ENCODE measurements around the gene HNRNPA1. TPM values are rescaled to one million over a fixed set of nuclear protein-coding genes. Genes with fewer than 3 reads are reported as not detected.

HNRNPA1 gene
- total and polyA plus RNA-seq, 2 of the 4 experiments (the other 2 are of a cell fraction): 747 to 1,409 TPM

DNA sequence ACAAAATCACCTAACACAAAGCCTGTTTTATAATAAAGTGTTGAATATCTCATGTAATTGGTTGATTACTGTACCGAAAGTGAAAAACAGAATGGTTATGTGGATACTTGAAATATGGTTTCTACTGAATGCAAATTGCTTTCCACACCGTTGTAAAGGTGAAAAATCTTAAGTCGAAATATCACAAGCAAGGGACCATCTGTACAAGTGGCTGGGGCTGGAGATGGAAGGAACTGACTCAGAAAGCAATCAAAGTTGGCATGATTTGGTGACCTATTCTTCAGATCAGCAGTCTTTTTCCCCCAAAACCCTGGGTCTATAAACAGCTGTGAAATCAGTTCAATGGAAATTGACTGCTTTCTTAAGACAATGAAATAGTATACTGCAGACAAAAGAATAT is 4.2 kb upstream of the HNRNPA1 start:
- intact Hi-C loops (cut with micrococcal nuclease): no loop called here

More for the DNA sequence above, 4.2 kb upstream of the HNRNPA1 start:
- peaks cover 2% of the 10 kb centered on the region; the same call in 1 of the 2 replicates for H3K36me3 ChIP-seq (ENCODE audit: control insufficient read depth, insufficient read depth, low read length)
- H3K27me3 ChIP-seq (ENCODE audit: control insufficient read depth, insufficient read depth, low read length): no peaks in the 10 kb centered on the region
- ChIA-PET CTCF (no interaction called here), POLR2A (ENCODE audit: unreplicated experiment) (no interaction called here)
- no peak for DNase-seq
- H3K14ac ChIP-seq (replicated peaks; ENCODE audit: low read depth, low read length): no peak overlapping the region
- no peak overlapping the region for H3K27ac ChIP-seq (ENCODE audit: insufficient read depth, low read length)
- H2BK120ac ChIP-seq (ENCODE audit: low read depth, low read length): no peak overlapping the region
- H3K23ac ChIP-seq (ENCODE audit: low read depth, low read length): no peak overlapping the region
- no peak overlapping the region for H4K8ac ChIP-seq (ENCODE audit: low read depth in 2 of 2, low read length in 2 of 2)
- no peak overlapping the region for H2BK5ac ChIP-seq (ENCODE audit: low read depth, low read length, poor library complexity, severe bottlenecking)
- no peak overlapping the region for H3K56ac ChIP-seq (ENCODE audit: extremely low read depth, insufficient read depth, low read length)
- peaks cover 9 to 34% of the 10 kb centered on the region in 2 experiments for H3K79me1 ChIP-seq (ENCODE audit: low read depth in 1 of 2, low read length in 2 of 2)
- in situ Hi-C loops (cut with MboI; ENCODE audit: low sequenced_read_pairs) (loop anchor here (5.0 kb wide), 1 partner anchor 49 kb away; no protein-coding TSS in a partner anchor), dilution Hi-C loops (cut with HindIII; ENCODE audit: low sequenced_read_pairs, unreplicated experiment) (no loop called here)
- H2AK5ac ChIP-seq (ENCODE audit: low read depth, low read length): no peak overlapping the region
- H2AK9ac ChIP-seq (replicated peaks; ENCODE audit: low read depth, low read length, poor library complexity): no peak overlapping the region
- no peak overlapping the region for H4K91ac ChIP-seq (ENCODE audit: insufficient read depth, low read depth, low read length)
- H3K4me2 ChIP-seq (ENCODE audit: low read depth, low read length): no peak overlapping the region
- TF ChIP-seq, protein P1, sequence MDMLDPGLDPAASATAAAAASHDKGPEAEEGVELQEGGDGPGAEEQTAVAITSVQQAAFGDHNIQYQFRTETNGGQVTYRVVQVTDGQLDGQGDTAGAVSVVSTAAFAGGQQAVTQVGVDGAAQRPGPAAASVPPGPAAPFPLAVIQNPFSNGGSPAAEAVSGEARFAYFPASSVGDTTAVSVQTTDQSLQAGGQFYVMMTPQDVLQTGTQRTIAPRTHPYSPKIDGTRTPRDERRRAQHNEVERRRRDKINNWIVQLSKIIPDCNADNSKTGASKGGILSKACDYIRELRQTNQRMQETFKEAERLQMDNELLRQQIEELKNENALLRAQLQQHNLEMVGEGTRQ (IDR thresholded peaks at IDR 0.05; ENCODE audit: low read depth, low read length): no peak
- TF ChIP-seq MAFK (IDR thresholded peaks at IDR 0.05; ENCODE audit: low read depth, low read length): no peak
- no peak for TF ChIP-seq RAD21 (IDR thresholded peaks at IDR 0.05; ENCODE audit: low read length)
- TF ChIP-seq MAZ (IDR thresholded peaks at IDR 0.05; ENCODE audit: borderline replicate concordance, low read depth, low read length): no peak
- TF ChIP-seq, protein P2, sequence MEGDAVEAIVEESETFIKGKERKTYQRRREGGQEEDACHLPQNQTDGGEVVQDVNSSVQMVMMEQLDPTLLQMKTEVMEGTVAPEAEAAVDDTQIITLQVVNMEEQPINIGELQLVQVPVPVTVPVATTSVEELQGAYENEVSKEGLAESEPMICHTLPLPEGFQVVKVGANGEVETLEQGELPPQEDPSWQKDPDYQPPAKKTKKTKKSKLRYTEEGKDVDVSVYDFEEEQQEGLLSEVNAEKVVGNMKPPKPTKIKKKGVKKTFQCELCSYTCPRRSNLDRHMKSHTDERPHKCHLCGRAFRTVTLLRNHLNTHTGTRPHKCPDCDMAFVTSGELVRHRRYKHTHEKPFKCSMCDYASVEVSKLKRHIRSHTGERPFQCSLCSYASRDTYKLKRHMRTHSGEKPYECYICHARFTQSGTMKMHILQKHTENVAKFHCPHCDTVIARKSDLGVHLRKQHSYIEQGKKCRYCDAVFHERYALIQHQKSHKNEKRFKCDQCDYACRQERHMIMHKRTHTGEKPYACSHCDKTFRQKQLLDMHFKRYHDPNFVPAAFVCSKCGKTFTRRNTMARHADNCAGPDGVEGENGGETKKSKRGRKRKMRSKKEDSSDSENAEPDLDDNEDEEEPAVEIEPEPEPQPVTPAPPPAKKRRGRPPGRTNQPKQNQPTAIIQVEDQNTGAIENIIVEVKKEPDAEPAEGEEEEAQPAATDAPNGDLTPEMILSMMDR (conservative IDR thresholded peaks at IDR 0.05; ENCODE audit: low read depth, low read length): no peak
- TF ChIP-seq MXI1 (IDR thresholded peaks at IDR 0.05; ENCODE audit: borderline replicate concordance, low read depth, low read length): no peak
- TF ChIP-seq RCOR1 (IDR thresholded peaks at IDR 0.05; ENCODE audit: insufficient replicate concordance, low read length): no peak
- no peak for TF ChIP-seq FOS (IDR thresholded peaks at IDR 0.05; ENCODE audit: low read depth, low read length)
- no peak overlapping the region for H4K5ac ChIP-seq (ENCODE audit: low read depth, low read length)
- ATAC-seq (ENCODE audit: low read depth): no peak
- H3K4ac ChIP-seq (ENCODE audit: low read depth, low read length): no peak overlapping the region
- H3K9me3 ChIP-seq (ENCODE audit: control insufficient read depth, insufficient read depth, low read length): no peaks in the 10 kb centered on the region
- H2AFZ ChIP-seq (replicated peaks; ENCODE audit: low read length, poor library complexity): no peak overlapping the region
- H4K20me1 ChIP-seq (ENCODE audit: insufficient read depth, low read length): peaks cover 17% of the 10 kb centered on the region
- H3K4me1 ChIP-seq (ENCODE audit: control insufficient read depth, insufficient read depth, low read length): peaks cover 3% of the 10 kb centered on the region
- H3K9me1 ChIP-seq (ENCODE audit: insufficient read depth, low read length): no peaks in the 10 kb centered on the region
- no peak overlapping the region for H3K18ac ChIP-seq (ENCODE audit: low read depth, low read length)
- H3K4me3 ChIP-seq (ENCODE audit: insufficient read depth, low read depth, low read length): no peak overlapping the region
- WGBS, 2 experiments (ENCODE audit: extremely low coverage in 2 of 2, insufficient read length in 1 of 2): no CpG with 5 or more reads among the region's 3 CpGs
- H3K9ac ChIP-seq (ENCODE audit: low read depth, low read length): no peak overlapping the region
- BruUV-seq (replicated peaks): no TSS peak
- no peak overlapping the region for H2BK20ac ChIP-seq (ENCODE audit: low read depth, low read length)
- H2BK15ac ChIP-seq (ENCODE audit: low read depth, low read length): no peak overlapping the region

Measured in IMR-90 (cell line).